Nucleus accumbens (tissue), 56 donors: ENCODE measurements around the gene FOXO3.
"Not testable (repeated sequence)": the region's sequence is repeated elsewhere in the genome, so short reads cannot be mapped to it uniquely, and the experiment has no call there.

Source experiments
- DNase-seq, 56 donors: peaks; one replicate each; lab custom pipeline; 2025; lab: John Stamatoyannopoulos, UW

Gene FOXO3

DNA sequence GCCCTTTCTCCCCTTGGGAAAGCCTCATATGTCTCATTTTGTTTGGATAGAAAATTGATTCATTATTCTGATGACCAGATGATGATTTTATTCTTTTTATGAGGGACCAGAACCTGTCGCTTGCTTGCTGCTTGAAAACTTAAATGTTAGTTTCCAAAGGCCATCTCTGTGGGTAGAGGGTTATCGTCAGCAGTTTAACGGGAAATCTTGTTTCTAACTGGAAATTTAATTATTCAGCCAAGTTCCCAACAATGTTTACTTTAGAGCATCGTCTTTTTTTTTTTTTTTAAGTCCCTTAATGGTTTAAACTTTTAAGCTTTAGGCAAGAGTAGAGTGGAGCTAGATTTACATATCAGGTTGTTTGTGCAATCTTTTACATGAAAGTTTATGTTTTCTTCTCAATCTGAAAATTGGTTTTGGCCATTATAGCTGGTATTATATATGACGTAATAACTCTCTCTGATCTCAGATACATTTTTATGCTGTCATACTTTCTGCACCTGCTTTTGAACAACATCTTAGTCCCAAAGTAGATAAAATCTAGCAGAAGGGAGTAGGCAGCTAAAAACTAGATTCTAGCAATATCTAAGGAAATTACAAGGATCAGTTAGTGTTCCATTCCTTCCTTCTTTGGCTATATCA, 93.9 kb downstream of the FOXO3 start:
- DNase-seq, result no peak

GRCh38 chr6:108655806-108656651, 95.3 kb downstream of the FOXO3 start:
- peak in 5 of 56 donors; percentile 5 to 23 (median 13) for DNase-seq

DNA sequence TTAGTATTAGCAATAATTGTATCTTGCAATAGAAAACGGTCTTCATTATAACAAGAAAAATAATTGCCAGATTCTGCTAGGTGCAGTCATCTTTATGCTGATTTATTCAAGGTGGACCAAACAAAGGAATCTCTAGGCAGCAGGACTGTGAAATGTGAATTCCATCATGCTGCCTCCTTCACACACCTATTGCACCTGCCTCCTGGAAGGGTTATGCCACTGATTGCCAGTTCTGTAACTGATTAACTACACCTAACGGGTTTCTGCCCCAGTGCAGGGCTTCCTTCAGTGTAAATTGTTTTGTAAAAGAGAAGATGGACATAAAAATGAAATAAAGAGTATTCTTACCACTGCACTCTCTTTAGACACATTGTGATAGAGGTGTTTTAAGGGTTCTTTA, 96.1 kb downstream of the FOXO3 start:
- DNase-seq, result no peak

GRCh38 chr6:108658174-108658573, 97.5 kb downstream of the FOXO3 start:
- no peak for DNase-seq

DNA sequence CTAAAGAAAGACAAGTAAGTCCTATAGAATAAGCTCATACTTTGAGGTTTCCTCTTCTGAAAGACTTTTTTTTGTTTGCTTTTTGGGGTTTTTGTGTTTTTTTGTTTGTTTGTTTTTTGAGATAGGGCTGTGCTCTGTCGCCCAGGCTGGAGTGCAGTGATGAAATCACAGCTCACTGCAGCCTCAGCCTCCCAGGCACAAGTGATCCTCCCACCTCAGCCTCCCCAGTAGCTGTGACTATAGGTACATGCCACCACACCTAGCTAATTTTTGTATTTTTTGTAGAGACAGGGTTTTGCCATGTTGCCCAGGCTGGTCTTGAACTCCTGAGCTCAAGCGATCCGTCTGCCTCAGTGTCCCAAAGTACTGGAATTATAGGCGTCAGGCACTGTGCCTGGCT, 98.1 kb downstream of the FOXO3 start:
- not testable (repeated sequence) for DNase-seq

DNA sequence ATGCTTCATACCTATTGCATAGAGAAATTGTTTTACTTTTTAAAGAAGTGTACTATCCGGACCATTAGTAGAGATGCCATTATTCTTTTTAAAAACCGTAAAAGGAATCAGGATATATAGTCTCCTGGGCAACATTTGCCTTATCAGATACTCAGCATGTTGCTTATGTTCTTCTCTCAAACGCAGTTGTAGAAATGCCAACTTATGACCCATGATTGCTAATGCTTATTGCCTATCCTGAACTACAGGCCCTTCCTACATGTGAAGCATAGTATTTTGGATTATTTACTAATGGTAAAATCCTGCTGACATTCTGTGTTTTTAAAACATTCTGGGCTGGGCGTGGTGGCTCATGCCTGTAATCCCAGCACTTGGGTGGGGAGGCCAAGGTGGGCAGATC, 99.5 kb downstream of the FOXO3 start:
- no peak for DNase-seq

DNA sequence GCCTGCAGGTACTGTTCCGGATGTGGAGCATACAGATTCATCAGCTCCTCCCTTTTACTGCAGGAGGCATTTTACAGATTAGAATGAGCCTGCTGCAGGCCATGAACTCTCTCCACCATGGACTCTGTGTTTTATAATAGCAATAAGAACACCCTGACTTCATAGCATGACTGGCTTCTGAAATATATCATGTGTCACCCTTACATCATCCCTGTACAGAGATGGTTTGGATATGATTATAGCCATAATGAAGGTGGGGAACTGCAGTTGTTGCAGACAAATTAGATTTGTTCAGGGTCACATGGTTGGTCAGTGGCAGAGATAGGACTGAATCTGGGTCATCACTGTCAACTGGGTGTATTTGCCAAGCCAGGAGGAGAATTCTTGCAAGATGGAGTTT, 100.7 kb downstream of the FOXO3 start:
- no peak for DNase-seq

DNA sequence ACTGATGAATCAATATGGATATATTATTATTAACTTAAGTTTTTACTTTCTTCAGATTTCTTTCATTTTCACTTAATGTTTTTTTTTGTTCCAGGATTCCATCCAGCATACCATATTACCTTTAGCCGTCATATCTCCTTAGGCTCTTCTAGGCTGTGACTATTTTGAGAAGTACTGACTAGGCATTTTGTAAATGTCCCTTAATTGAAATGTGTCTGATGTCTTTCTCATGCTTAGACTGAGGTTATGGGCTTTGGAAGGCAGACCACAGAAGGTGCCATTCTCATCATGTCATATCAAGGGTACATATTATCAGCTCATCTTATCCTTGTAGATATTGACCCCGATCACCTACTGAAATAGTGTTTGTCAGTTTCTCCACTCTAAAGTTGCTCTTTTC, 101.3 kb downstream of the FOXO3 start:
- DNase-seq, result no peak

- no peak for DNase-seq
Observed at GRCh38 chr6:108662702-108663101, 102.0 kb downstream of the FOXO3 start.

DNA sequence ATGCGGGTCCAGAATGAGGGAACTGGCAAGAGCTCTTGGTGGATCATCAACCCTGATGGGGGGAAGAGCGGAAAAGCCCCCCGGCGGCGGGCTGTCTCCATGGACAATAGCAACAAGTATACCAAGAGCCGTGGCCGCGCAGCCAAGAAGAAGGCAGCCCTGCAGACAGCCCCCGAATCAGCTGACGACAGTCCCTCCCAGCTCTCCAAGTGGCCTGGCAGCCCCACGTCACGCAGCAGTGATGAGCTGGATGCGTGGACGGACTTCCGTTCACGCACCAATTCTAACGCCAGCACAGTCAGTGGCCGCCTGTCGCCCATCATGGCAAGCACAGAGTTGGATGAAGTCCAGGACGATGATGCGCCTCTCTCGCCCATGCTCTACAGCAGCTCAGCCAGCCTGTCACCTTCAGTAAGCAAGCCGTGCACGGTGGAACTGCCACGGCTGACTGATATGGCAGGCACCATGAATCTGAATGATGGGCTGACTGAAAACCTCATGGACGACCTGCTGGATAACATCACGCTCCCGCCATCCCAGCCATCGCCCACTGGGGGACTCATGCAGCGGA, 102.9 kb downstream of the FOXO3 start:
- not testable (repeated sequence) for DNase-seq

GRCh38 chr6:108665495-108666196, 104.9 kb downstream of the FOXO3 start:
- no peak for DNase-seq

DNA sequence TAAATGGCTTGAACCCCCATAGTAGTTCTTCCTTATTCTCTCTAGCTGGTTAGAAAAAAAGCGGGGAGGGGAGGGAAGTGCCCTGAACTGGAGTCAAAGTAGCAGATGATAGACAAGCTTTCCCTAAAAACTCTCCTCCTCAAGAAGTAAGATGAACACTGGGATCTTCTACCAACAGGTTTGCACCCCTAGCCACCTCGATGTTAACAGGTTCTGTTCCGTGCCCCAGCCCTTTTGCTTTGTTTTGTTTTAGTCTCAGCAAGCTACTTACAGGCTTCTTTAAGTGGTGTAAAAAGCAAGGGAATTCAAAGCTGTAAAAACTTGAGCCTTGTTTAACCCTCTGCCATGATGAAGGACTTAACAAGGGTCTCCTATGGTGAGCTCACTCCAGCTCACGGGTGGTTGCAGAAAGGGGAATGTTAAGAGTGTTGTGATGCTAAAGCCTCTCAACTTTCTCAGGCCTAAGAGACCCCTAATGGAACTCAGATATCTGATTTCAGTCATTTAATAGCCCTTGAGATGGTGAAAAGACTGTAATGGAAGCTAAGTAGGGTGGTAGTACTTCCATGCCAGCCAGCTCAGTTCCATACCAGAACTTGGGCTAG, 106.0 kb downstream of the FOXO3 start:
- DNase-seq, result no peak

DNA sequence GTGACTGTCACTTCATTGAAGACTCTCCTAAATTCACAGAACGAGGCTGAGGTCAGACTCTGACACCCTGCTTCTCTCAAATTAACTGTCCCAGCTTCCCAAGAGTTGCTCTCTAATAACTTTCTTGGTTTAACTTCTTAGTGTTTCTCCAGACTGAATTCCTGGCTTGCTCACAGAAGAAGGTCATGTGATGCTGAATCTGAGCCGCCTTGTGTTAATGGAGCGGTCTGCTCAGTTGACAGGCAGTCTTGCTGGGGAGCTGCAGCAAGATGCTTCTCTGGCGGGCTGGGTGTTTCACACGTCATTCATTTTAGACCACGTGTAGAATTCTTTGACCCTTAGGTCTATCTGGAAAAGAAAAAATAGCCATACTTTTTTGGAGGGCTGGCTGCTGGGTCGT, 107.3 kb downstream of the FOXO3 start:
- peak in 26 of 56 donors; percentile 5 to 61 (median 18) for DNase-seq

DNA sequence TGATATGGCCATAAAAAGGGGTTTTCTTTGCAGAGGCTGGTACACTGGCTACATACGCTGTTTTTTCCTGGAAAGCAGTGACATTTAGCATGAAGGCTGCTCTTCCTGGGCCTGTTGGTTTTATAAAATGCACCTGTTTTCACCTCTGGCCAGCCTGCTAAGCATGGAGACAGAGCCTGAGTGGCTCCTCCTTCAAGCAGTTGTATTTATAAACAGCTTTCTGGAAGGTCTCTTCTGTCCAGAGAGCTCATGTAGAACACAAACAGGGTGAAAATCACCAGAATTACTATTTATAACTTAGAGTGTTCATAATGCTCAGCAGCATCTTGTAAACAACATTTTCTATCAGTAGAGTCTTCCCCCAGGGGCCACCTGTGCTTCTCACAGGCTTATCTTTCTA, 109.0 kb downstream of the FOXO3 start:
- no peak for DNase-seq

DNA sequence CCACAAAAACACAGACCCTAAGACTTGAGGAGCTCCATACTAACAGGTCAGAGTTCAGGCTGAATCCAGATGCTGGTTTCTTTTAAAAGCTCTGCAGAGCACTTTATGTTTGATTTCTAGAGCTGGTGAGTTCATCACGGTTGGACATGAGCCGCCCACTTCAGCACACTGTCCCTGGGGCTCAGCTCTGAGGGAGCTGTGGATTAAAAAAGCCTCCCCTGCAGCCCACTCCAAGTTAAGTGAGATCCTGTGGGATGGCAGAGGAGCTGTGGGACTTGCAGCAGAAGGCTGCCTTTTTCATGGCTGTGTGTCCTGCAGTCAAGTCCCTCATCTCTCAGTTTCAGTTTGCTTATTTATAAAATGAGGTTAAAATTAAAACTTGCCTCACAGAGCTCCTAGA, 110.5 kb downstream of the FOXO3 start:
- DNase-seq, result no peak

DNA sequence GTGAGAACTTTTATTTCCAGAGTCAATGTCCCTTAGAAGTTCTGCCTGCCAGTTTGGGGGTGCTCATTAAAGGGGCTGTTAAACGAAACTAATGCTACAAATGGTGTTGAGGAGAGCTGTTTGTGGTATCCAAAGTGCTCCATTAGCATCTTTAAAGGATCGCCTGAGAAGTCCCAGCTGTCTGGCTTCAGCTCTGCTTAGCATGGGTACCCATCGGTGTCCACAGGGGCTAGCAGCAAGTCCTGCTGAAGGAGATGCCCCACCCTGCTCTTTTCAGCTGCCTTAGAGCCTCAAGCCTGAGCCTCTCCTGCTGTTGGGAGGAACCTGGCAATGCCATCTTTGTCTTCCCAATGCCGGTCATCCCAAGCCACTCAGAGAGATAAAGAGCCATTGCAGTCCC, 111.1 kb downstream of the FOXO3 start:
- no peak for DNase-seq

DNA sequence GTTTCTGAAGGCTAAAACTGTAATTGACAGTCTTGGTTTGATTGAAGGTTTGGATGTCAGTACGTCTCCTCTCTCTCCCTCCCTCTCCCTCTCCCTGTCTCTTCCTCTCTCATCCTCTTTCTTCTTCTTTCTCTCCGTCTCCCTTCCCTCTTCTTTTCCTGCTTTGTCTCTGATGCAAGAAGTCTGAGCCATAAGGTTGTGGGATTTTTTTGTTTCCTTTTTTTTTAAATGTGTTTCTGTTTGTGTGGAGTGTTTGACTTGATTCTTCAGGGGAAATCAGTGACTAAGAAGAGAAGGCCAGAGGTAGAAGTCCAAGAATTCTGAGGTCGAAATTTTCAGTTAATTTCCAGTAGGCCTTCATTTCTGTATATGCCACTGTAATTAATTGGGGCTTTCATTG, 111.9 kb downstream of the FOXO3 start:
- no peak for DNase-seq

DNA sequence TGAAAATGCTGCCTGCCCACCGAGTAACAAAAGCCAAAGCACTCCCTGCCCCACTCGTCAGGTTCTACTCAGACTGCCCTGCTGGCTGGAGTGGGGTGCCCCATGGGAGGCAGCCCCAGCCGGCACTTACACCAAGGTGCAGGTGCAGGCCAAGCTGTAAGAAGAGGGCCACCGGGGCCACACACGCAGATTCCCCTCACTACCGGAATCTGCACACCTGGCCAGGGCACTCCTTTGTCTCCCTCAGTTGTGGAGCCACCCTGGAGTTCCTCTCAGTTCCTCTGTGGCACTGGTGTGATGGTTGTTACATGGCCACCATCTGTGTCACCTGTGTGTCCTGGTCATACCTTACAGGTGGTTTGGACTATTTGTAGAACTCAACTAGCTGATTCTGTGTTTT, 112.4 kb downstream of the FOXO3 start:
- no peak for DNase-seq

DNA sequence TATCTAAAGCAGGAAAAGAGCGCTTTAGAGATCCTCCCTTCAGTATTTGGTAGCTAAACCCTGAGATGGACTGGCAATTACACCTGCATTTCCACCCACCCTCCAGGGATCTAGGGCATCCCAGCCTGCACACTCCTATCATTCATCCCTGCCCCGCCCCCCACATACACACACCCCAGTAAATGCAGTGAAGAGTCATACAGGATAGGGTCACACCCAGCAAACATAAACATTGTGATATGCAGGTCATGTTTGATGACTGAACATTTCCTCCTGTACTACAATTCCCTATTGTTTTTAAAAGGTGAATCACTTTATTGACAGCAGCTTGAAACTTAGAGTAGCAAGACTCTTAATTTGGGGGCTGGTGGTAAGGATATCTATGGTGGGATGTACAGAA, 112.9 kb downstream of the FOXO3 start:
- no peak for DNase-seq
